A549 (cell line): ENCODE data around the gene FRMD3. TPM values are rescaled to one million over a fixed set of nuclear protein-coding genes. Genes with fewer than 3 reads are reported as not detected.

Experiments used
- ATAC-seq, 2 experiments: fragments of 200-7000 bp in 1 of 2; fragments of >200 bp in 1 of 2; cut with Nextera tagmentation in 1 of 2; cut with Tn5 transposase in 1 of 2; 3 replicates each; pipeline versions ENCODE4 v1.8.0 to v1.9.1; 2018 to 2020; ENCODE audit warnings: mild to moderate bottlenecking in 1 of 2, moderate library complexity in 1 of 2
- CTCF ChIA-PET: fragments of 300-600 bp; sonication (Branson Sonifier 250); formaldehyde crosslinking; extraction: SDS; loops from one replicate; lab custom pipeline; 2021; ENCODE audit warnings: antibody characterized with exemption, inconsistent platforms; lab: Yijun Ruan, JAX
- POLR2A ChIA-PET: fragments of 350-600 bp; formaldehyde crosslinking; extraction: SDS; loops from one replicate; lab custom pipeline; 2021; ENCODE audit warnings: antibody characterized with exemption, inconsistent platforms; lab: Yijun Ruan, JAX
- DNase-seq, 2 experiments: peaks; one replicate each; pipeline versions ENCODE4 v3.0.0 to v3.0.0-alpha.2; 2011 to 2016; ENCODE audit warnings: low read depth in 1 of 2, low spot score in 1 of 2
- FAIRE-seq: peaks from 2 replicates; lab custom pipeline; 2011; peaks lifted over from hg19 to GRCh38; lab: Jason Lieb, UNC
- H3K27ac ChIP-seq, 2 experiments: fragments of >200 bp; sonication (Bioruptor Twin); formaldehyde crosslinking; 3 replicates each; pipeline ENCODE4 v1.5.1; 2016 to 2017
- H3K4me1 ChIP-seq: fragments of >200 bp; sonication (Bioruptor Twin); formaldehyde crosslinking; 3 replicates; pipeline ENCODE4 v1.6.1; 2016
- H3K4me2 ChIP-seq: fragments of >200 bp; sonication (Bioruptor Twin); formaldehyde crosslinking; 3 replicates; pipeline ENCODE4 v1.6.1; 2016
- H3K4me3 ChIP-seq: fragments of >200 bp; sonication (Bioruptor Twin); formaldehyde crosslinking; 3 replicates; pipeline ENCODE4 v1.5.1; 2016
- H3K9me3 ChIP-seq: fragments of >200 bp; sonication (Bioruptor Twin); formaldehyde crosslinking; 3 replicates; pipeline ENCODE4 v1.6.1; 2016
- CBX2 ChIP-seq: fragments of 200-600 bp; sonication (generic); IDR thresholded peaks from 2 replicates; pipeline ENCODE4 v1.6.1; 2016; ENCODE audit warnings: low read depth, mild to moderate bottlenecking, borderline replicate concordance
- CBX8 ChIP-seq: fragments of 200-600 bp; sonication (generic); IDR thresholded peaks from 2 replicates; pipeline ENCODE4 v1.6.1; 2016
- CEBPB ChIP-seq, 2 experiments: fragments of >200 bp in 1 of 2; sonication (Bioruptor Twin) in 1 of 2; formaldehyde crosslinking in 1 of 2; IDR thresholded peaks; 2 replicates each; pipeline ENCODE4 v1.6.1; 2012 to 2016
- CHD2 ChIP-seq: fragments of 150-350 bp; IDR thresholded peaks from 2 replicates; pipeline ENCODE4 v1.6.1; 2014; ENCODE audit warnings: low read length; ENCODE audit not compliant: partially characterized antibody
- CHD4 ChIP-seq: fragments of 200-600 bp; sonication (generic); IDR thresholded peaks from 2 replicates; pipeline ENCODE4 v1.6.1; 2016; ENCODE audit warnings: antibody characterized with exemption, mild to moderate bottlenecking, borderline replicate concordance
- ESRRA ChIP-seq: fragments of 150-350 bp; IDR thresholded peaks from 2 replicates; pipeline ENCODE4 v1.6.1; 2014; ENCODE audit warnings: mild to moderate bottlenecking, low read length, borderline replicate concordance
- FOXS1 ChIP-seq: fragments of 250-450 bp; sonication (Bioruptor Pico); IDR thresholded peaks from 2 replicates; pipeline ENCODE4 v1.5.0; 2020; ENCODE audit warnings: mild to moderate bottlenecking, moderate library complexity
- HDAC2 ChIP-seq: fragments of 200-600 bp; sonication (generic); IDR thresholded peaks from 2 replicates; pipeline ENCODE4 v1.6.1; 2016
- HMGXB4 ChIP-seq: fragments of 250-450 bp; sonication (Bioruptor Pico); IDR thresholded peaks from 2 replicates; pipeline ENCODE4 v1.5.0; 2021; ENCODE audit warnings: mild to moderate bottlenecking, moderate library complexity, borderline replicate concordance
- RNF2 ChIP-seq: fragments of 200-600 bp; sonication (generic); IDR thresholded peaks from 2 replicates; pipeline ENCODE4 v1.6.1; 2016; ENCODE audit warnings: low read depth, mild to moderate bottlenecking, antibody characterized with exemption, moderate library complexity, borderline replicate concordance
- TP53 ChIP-seq: fragments of 250-450 bp; sonication (Bioruptor Pico); IDR thresholded peaks from 2 replicates; pipeline ENCODE4 v1.5.0; 2021; ENCODE audit warnings: mild to moderate bottlenecking, moderate library complexity
- ZC3H11A ChIP-seq: fragments of 450-650 bp; IDR thresholded peaks from 2 replicates; pipeline ENCODE4 v1.6.1; 2014; ENCODE audit warnings: antibody characterized with exemption, mild to moderate bottlenecking
- WGBS: methylation state at CpG from one replicate; pipeline ENCODE4 v1.1.6; 2017; ENCODE audit errors: missing lambda C conversion rate; 5-methylcytosine and 5-hydroxymethylcytosine counted together
- polyA plus RNA-seq, 4 experiments: library from polyadenylated mRNA; depleted of rRNA in 3 of 4; stranded (reverse); fragments of >200 nt; fragmentation: RNase III in 1 of 4; extraction: RNeasy Plus Mini Kit Qiagen cat#74134 plus additional on column Dnase treatment in 1 of 4; gene quantifications; 2 replicates in 3 of 4; 3 replicates in 1 of 4; pipeline ENCODE4 v1.2.3, GENCODE V29; 2011 to 2017
- TF ChIP-seq, protein P1 (sequence below): fragments of >200 bp; sonication (Bioruptor Twin); formaldehyde crosslinking; IDR thresholded peaks from 2 replicates; pipeline ENCODE4 v1.6.1; 2016
- TF ChIP-seq, protein P2 (sequence below): fragments of >200 bp; sonication (Bioruptor Twin); formaldehyde crosslinking; IDR thresholded peaks from 3 replicates; pipeline ENCODE4 v1.5.1; 2016
- TF ChIP-seq, protein P3 (sequence below): IDR thresholded peaks from 2 replicates; pipeline ENCODE4 v1.6.1; 2012
- TF ChIP-seq, protein P4 (sequence below): fragments of 150-350 bp; IDR thresholded peaks from 2 replicates; pipeline ENCODE4 v1.6.1; 2014; ENCODE audit warnings: low read depth, mild to moderate bottlenecking, low read length

FRMD3 gene
- polyA plus RNA-seq, 2 of the 4 experiments (the other 2 are of a cell fraction) = 1.7 to 3.3 TPM

- TF ChIP-seq ESRRA (no peak), TP53 (CRISPR knock-in tag) (no peak), CEBPB (IDR thresholded peaks at IDR 0.05) (no peak), CHD4 (no peak), CBX8 (no peak), HDAC2 (no peak), CHD2 (no peak), RNF2 (no peak), CBX2 (no peak), FOXS1 (CRISPR knock-in tag) (no peak), ZC3H11A (no peak)
- TF ChIP-seq, protein P1, sequence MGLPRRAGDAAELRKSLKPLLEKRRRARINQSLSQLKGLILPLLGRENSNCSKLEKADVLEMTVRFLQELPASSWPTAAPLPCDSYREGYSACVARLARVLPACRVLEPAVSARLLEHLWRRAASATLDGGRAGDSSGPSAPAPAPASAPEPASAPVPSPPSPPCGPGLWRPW = no peak
- TF ChIP-seq, protein P2, sequence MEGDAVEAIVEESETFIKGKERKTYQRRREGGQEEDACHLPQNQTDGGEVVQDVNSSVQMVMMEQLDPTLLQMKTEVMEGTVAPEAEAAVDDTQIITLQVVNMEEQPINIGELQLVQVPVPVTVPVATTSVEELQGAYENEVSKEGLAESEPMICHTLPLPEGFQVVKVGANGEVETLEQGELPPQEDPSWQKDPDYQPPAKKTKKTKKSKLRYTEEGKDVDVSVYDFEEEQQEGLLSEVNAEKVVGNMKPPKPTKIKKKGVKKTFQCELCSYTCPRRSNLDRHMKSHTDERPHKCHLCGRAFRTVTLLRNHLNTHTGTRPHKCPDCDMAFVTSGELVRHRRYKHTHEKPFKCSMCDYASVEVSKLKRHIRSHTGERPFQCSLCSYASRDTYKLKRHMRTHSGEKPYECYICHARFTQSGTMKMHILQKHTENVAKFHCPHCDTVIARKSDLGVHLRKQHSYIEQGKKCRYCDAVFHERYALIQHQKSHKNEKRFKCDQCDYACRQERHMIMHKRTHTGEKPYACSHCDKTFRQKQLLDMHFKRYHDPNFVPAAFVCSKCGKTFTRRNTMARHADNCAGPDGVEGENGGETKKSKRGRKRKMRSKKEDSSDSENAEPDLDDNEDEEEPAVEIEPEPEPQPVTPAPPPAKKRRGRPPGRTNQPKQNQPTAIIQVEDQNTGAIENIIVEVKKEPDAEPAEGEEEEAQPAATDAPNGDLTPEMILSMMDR = no peak
- TF ChIP-seq, protein P3, sequence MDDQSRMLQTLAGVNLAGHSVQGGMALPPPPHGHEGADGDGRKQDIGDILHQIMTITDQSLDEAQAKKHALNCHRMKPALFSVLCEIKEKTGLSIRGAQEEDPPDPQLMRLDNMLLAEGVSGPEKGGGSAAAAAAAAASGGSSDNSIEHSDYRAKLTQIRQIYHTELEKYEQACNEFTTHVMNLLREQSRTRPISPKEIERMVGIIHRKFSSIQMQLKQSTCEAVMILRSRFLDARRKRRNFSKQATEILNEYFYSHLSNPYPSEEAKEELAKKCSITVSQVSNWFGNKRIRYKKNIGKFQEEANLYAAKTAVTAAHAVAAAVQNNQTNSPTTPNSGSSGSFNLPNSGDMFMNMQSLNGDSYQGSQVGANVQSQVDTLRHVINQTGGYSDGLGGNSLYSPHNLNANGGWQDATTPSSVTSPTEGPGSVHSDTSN = no peak
- TF ChIP-seq, protein P4, sequence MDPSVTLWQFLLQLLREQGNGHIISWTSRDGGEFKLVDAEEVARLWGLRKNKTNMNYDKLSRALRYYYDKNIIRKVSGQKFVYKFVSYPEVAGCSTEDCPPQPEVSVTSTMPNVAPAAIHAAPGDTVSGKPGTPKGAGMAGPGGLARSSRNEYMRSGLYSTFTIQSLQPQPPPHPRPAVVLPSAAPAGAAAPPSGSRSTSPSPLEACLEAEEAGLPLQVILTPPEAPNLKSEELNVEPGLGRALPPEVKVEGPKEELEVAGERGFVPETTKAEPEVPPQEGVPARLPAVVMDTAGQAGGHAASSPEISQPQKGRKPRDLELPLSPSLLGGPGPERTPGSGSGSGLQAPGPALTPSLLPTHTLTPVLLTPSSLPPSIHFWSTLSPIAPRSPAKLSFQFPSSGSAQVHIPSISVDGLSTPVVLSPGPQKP = no peak
- POLR2A ChIA-PET = no interaction called here
- H3K4me2 ChIP-seq = no peak overlapping the region
- FAIRE-seq (no peak), DNase-seq (no peak), ATAC-seq (no peak)
- CTCF ChIA-PET = no interaction called here
- no peaks in the 10 kb centered on the region for H3K4me1 ChIP-seq
- no peak overlapping the region for H3K27ac ChIP-seq
- H3K9me3 ChIP-seq = no peaks in the 10 kb centered on the region
- no peak overlapping the region for H3K4me3 ChIP-seq
- WGBS = 48% methylated on average over 5 of the region's 5 CpGs
These were observed 34.3 kb upstream of the FRMD3 start for GRCh38 chr9:83572524-83572923.

DNA sequence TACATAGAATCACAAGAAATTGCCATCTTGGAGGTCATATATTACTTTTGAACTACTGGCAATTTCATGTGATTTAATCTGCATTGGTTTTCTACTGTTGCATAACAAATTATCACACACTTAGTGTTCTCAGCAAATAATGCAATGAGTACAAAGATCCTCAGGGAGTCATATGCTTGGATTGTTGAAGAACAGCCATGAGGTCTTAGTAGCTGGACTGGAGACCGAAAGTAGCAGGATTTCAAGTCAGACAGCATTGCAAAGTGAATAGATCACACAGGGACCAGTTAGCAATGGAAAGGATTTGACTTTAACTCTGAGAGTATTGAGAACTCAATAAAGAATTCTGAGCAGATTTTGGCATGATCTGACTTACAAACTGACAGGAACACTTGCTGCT lies 32.2 kb upstream of the FRMD3 start:
- POLR2A ChIA-PET = no interaction called here
- H3K27ac ChIP-seq = no peak overlapping the region
- CTCF ChIA-PET = no interaction called here
- 0 out of 3 replicates have a peak, but pooled peaks cover 4% of the 10 kb centered on the region for H3K9me3 ChIP-seq
- no peak overlapping the region for H3K4me2 ChIP-seq
- DNase-seq (no peak), ATAC-seq (no peak), FAIRE-seq (peak; percentile 28)
- 20% methylated on average over 1 of the region's 1 CpG for WGBS
- TF ChIP-seq HMGXB4 (CRISPR knock-in tag) = no peak
- TF ChIP-seq, protein P3 = no peak
- no peak for TF ChIP-seq CHD2
- no peaks in the 10 kb centered on the region for H3K4me1 ChIP-seq
- H3K4me3 ChIP-seq = no peak overlapping the region
